Loucy (cell line): ENCODE data around the gene MICU1.

Experiments used
- H2AFZ ChIP-seq: fragments of 200-600 bp; sonication (generic); 2 replicates; pipeline ENCODE4 v1.6.0; 2016; ENCODE audit warnings: antibody characterized with exemption, mild to moderate bottlenecking, low read length, moderate library complexity
- H3F3A ChIP-seq: fragments of 200-600 bp; 2 replicates; pipeline ENCODE4 v1.6.0; 2016; ENCODE audit warnings: antibody characterized with exemption, low read depth, mild to moderate bottlenecking
- H3K27me3 ChIP-seq: fragments of 200-600 bp; sonication (generic); 2 replicates; pipeline ENCODE4 v1.6.1; 2014; ENCODE audit warnings: low read length, mild to moderate bottlenecking; ENCODE audit not compliant: insufficient read depth, poor library complexity, severe bottlenecking
- H3K36me3 ChIP-seq: fragments of 200-600 bp; sonication (generic); 2 replicates; pipeline ENCODE4 v1.6.1; 2016; ENCODE audit warnings: low read length; ENCODE audit not compliant: insufficient read depth
- H3K4me1 ChIP-seq: fragments of 200-600 bp; sonication (generic); 2 replicates; pipeline ENCODE4 v1.5.1; 2014; ENCODE audit warnings: low read length, mild to moderate bottlenecking; ENCODE audit not compliant: insufficient read depth, poor library complexity, severe bottlenecking
- H3K4me2 ChIP-seq: fragments of 200-600 bp; sonication (generic); 2 replicates; pipeline ENCODE4 v1.6.0; 2014; ENCODE audit warnings: antibody characterized with exemption, low read length, low read depth, mild to moderate bottlenecking; ENCODE audit not compliant: poor library complexity, severe bottlenecking
- H3K4me3 ChIP-seq: fragments of 200-600 bp; sonication (generic); 2 replicates; pipeline ENCODE4 v1.5.1; 2014; ENCODE audit warnings: low read length, mild to moderate bottlenecking, mixed read lengths; ENCODE audit not compliant: poor library complexity, severe bottlenecking
- H3K79me2 ChIP-seq: fragments of 200-600 bp; sonication (generic); 2 replicates; pipeline ENCODE4 v1.6.1; 2014; ENCODE audit warnings: low read length; ENCODE audit not compliant: insufficient read depth
- H3K9ac ChIP-seq: fragments of 200-600 bp; sonication (generic); 2 replicates; pipeline ENCODE4 v1.6.0; 2014; ENCODE audit warnings: mild to moderate bottlenecking, low read depth, low read length, moderate library complexity; ENCODE audit not compliant: poor library complexity, severe bottlenecking
- H3K9me2 ChIP-seq: fragments of 200-600 bp; sonication (generic); replicated peaks from 2 replicates; pipeline ENCODE4 v1.6.1; 2016; ENCODE audit warnings: low read depth, low read length, mixed read lengths
- H3K9me3 ChIP-seq: fragments of 200-600 bp; sonication (generic); 2 replicates; pipeline ENCODE4 v1.6.1; 2014; ENCODE audit warnings: mild to moderate bottlenecking, antibody characterized with exemption, low read length, low read depth; ENCODE audit not compliant: insufficient read depth
- H4K20me1 ChIP-seq: fragments of 200-600 bp; sonication (generic); 2 replicates; pipeline ENCODE4 v1.6.0; 2014; ENCODE audit warnings: antibody characterized with exemption, low read length, mild to moderate bottlenecking; ENCODE audit not compliant: insufficient read depth, poor library complexity, severe bottlenecking
- EZH2phosphoT487 ChIP-seq: fragments of 200-600 bp; IDR thresholded peaks from 2 replicates; pipeline ENCODE4 v1.6.1; 2018; ENCODE audit warnings: antibody characterized with exemption, mild to moderate bottlenecking, moderate library complexity, borderline replicate concordance
- TF ChIP-seq, protein P1 (sequence below): fragments of 200-600 bp; sonication (generic); conservative IDR thresholded peaks from 2 replicates; pipeline ENCODE4 v1.5.1; 2014; ENCODE audit warnings: mild to moderate bottlenecking, antibody characterized with exemption, low read length

MICU1 gene

DNA sequence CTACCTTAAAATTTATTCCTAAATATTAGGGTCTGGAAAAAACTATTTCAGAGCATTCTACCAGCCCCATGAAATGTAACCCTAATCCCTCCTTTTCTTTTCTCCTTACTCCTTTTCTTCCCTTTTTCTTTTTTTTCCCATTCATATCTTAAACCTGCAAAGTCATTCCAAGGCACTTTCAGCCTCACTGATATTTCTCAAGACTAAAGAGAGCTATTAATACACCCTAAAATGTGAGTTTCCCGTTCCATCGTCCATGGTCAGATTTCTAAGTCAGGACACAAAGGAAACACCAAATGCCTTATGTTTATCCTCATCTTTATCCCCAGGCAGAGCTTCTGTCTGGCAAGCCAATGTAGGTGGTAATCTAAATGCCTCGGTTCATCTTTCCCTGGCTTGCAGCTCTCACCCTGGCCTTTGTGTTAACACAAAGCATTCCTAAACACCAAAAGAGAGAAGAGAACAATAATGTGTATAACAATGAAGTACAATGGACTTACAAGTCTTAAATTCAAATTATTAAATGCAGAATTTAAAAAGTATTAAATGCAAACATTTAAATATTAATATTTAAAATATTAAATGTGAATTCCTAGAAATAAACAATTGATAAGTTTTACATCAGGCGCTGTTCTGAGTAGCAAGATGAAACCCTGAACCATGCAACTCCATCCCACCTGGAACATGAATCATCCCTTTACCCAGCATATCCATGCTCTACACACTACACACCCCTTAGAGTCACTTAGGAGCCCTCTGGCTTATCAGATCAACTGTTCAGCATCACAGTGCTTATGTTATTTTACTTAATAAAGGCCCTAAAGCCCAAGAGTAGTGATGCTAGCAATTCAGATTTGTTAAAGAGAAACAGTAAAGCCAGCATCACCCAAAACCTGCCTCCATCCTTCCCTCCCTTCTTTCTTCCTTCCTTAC lies 26.8 kb downstream of the MICU1 start:
- no peaks in the 10 kb centered on the region for H3K9me3 ChIP-seq
- H3K9ac ChIP-seq: no peak overlapping the region
- H3K4me2 ChIP-seq: no peak overlapping the region
- H3F3A ChIP-seq: no peaks in the 10 kb centered on the region
- no peak overlapping the region for H3K4me3 ChIP-seq
- no peaks in the 10 kb centered on the region for H4K20me1 ChIP-seq
- no peak for TF ChIP-seq EZH2phosphoT487
- TF ChIP-seq, protein P1, sequence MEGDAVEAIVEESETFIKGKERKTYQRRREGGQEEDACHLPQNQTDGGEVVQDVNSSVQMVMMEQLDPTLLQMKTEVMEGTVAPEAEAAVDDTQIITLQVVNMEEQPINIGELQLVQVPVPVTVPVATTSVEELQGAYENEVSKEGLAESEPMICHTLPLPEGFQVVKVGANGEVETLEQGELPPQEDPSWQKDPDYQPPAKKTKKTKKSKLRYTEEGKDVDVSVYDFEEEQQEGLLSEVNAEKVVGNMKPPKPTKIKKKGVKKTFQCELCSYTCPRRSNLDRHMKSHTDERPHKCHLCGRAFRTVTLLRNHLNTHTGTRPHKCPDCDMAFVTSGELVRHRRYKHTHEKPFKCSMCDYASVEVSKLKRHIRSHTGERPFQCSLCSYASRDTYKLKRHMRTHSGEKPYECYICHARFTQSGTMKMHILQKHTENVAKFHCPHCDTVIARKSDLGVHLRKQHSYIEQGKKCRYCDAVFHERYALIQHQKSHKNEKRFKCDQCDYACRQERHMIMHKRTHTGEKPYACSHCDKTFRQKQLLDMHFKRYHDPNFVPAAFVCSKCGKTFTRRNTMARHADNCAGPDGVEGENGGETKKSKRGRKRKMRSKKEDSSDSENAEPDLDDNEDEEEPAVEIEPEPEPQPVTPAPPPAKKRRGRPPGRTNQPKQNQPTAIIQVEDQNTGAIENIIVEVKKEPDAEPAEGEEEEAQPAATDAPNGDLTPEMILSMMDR: no peak
- H2AFZ ChIP-seq: no peak overlapping the region
- H3K9me2 ChIP-seq: no peaks in the 10 kb centered on the region
- no peaks in the 10 kb centered on the region for H3K4me1 ChIP-seq
- H3K27me3 ChIP-seq: no peaks in the 10 kb centered on the region
- no peaks in the 10 kb centered on the region for H3K79me2 ChIP-seq
- no peaks in the 10 kb centered on the region for H3K36me3 ChIP-seq

DNA sequence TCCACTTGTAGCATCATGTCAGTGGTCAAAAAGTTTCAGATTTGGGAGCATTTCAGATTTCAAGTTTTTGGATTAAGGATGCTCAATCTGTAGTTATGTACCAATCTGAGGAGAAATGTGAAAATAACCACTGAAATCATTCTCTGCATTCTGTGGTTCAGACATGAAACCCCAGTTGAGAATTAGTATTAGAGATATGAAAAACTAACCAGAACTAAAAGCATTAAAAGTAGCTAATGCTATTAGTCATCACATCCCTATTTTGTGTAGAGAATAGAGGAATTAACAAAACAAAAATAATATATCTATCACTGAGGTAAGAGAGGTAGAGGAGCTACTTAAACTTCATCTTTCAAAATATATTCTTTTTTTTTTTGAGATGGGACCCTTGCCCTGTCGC lies 28.0 kb downstream of the MICU1 start:
- no peaks in the 10 kb centered on the region for H3K4me1 ChIP-seq
- no peaks in the 10 kb centered on the region for H3K9me3 ChIP-seq
- no peaks in the 10 kb centered on the region for H3K36me3 ChIP-seq
- no peak overlapping the region for H2AFZ ChIP-seq
- no peak overlapping the region for H3K4me3 ChIP-seq
- no peaks in the 10 kb centered on the region for H3F3A ChIP-seq
- no peaks in the 10 kb centered on the region for H4K20me1 ChIP-seq
- H3K9ac ChIP-seq: no peak overlapping the region
- no peak for TF ChIP-seq EZH2phosphoT487
- TF ChIP-seq, protein P1: no peak
- H3K27me3 ChIP-seq: no peaks in the 10 kb centered on the region
- 0 out of 2 replicates have a peak, but pooled peaks cover 5% of the 10 kb centered on the region for H3K79me2 ChIP-seq
- H3K9me2 ChIP-seq: no peaks in the 10 kb centered on the region
- H3K4me2 ChIP-seq: no peak overlapping the region

DNA sequence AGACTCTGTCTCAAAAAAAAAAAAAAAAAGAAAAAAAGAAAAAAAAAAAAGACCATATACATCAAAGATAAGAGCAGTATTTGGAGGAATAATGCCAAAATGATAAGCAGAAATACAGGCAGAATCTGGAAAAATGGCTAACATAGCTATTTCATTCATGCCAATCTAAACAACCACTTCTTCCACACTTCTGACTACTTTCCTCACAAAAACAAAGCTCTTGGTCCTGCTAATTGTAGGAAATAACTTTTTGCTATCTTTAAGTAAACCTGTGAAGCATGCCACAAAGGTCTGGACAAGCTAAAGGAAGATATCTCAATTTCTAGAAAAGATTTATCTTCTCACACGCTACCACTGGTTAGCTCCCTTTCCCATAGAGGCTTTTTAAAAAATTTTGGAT lies 30.4 kb downstream of the MICU1 start:
- no peak overlapping the region for H3K9ac ChIP-seq
- no peak overlapping the region for H2AFZ ChIP-seq
- peaks cover 11% of the 10 kb centered on the region; the same call in 1 of the 2 replicates for H3K79me2 ChIP-seq

More for the DNA sequence above, 30.4 kb downstream of the MICU1 start:
- Histone ChIP-seq H3K36me3 (no peaks in the 10 kb centered on the region), H3K4me2 (no peak overlapping the region), H3K4me3 (no peak overlapping the region), H3K4me1 (no peaks in the 10 kb centered on the region), H3K27me3 (no peaks in the 10 kb centered on the region), H3K9me3 (no peaks in the 10 kb centered on the region), H4K20me1 (no peaks in the 10 kb centered on the region), H3F3A (no peaks in the 10 kb centered on the region), H3K9me2 (no peaks in the 10 kb centered on the region)
- TF ChIP-seq, protein P1: no peak
- TF ChIP-seq EZH2phosphoT487: no peak
